Motor neuron (in vitro differentiated cells): Measurements from ENCODE around the gene POLR2L. TPM values are rescaled to one million over a fixed set of nuclear protein-coding genes. Genes with fewer than 3 reads are reported as not detected.

ENCODE experiments used
- ATAC-seq, 8 experiments: fragments of 200-7000 bp; cut with Tn5 transposase; replicated peaks in 6 of 8; 2 replicates each; pipeline ENCODE4 v1.8.0; 2021; ENCODE audit warnings: mild to moderate bottlenecking in 8 of 8, moderate library complexity in 8 of 8
- H3K27ac ChIP-seq, 2 donors: fragments of 250-450 bp; sonication (Bioruptor Pico); 2 replicates each; pipeline ENCODE4 v1.9.0; 2021; ENCODE audit warnings: antibody characterized with exemption in 2 of 2, mild to moderate bottlenecking in 2 of 2, moderate library complexity in 1 of 2
- H3K4me1 ChIP-seq, 2 donors: fragments of 250-450 bp; sonication (Bioruptor Pico); replicated peaks in 1 of 2; 2 replicates each; pipeline ENCODE4 v1.6.1; 2021; ENCODE audit warnings: antibody characterized with exemption in 2 of 2, mild to moderate bottlenecking in 2 of 2, moderate library complexity in 1 of 2
- H3K4me3 ChIP-seq, 5 donors: fragments of 250-450 bp; sonication (Bioruptor Pico); 2 replicates each; pipeline ENCODE4 v1.9.0; 2021; ENCODE audit warnings: antibody characterized with exemption in 5 of 5, mild to moderate bottlenecking in 5 of 5, moderate library complexity in 4 of 5
- WGBS, 10 experiments: fragments of 450-650 bp; shearing (Covaris generic); methylation state at CpG; one replicate each; pipeline ENCODE4 v1.0.0; 2022; 5-methylcytosine and 5-hydroxymethylcytosine counted together
- in situ Hi-C, 9 experiments: fragments of 400-800 bp; cut with MboI; loops; one replicate each; pipeline ENCODE4 v1.15.0; 2021; ENCODE audit warnings: low sequenced_read_pairs in 9 of 9, low pct_unique_long_range_greater_than_20kb in 2 of 9; ENCODE audit not compliant: unreplicated experiment in 9 of 9
- total RNA-seq, 8 experiments: library from RNA; unstranded; fragments of 300-600 nt; gene quantifications; 2 replicates each; pipeline versions ENCODE4 v1.2.3 to v1.2.4, GENCODE V29; 2022

POLR2L gene
- total RNA-seq, 8 experiments from 2014 or later = 51.4 to 290 (median 137) TPM

DNA sequence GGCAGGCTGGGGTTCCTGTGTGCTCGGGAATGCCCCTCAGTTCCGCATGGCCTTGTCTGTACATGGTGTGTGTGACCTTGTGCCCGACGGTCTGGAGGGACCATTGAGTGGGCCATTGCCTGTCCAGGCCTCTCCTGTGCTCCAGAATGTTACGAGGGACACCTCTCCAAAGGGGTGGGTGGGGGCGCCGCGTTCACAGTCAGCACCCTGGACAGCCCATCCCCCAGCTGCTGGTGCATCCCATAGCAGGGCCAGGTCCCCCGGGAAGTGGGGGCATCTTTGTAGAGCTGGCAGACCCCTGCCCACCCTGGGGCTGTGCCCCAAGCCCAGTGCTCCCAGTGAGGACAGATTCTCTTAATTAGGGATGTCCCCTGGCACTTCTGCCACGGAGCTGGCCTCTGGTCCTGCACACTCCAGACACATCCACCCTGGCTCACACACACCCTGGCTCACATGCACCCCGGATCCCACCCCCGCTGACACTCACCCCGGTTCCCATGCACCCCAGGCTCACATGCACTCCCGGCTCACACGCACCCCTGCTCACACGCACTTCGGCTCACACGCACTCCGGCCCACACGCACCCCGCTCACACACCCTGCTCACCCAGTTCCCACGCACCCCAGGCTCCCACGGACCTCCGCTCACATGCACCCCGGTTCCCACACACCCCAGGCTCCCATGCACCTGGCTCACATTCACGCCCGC lies 15.9 kb upstream of the POLR2L start:
- no peak overlapping the region for H3K4me3 ChIP-seq
- H3K27ac ChIP-seq = no peak overlapping the region
- no peak for ATAC-seq
- in situ Hi-C loops = no loop called here
- peaks cover 72 to 76% of the 10 kb centered on the region in 2 donors for H3K4me1 ChIP-seq
- 71 to 100% methylated on average over 1 to 4 of the region's 27 CpGs; no CpG with 5 or more reads in 8 of the 10 experiments for WGBS, 10 experiments

- peaks cover 72 to 76% of the 10 kb centered on the region in 2 donors for H3K4me1 ChIP-seq
- no peak overlapping the region for H3K4me3 ChIP-seq
- H3K27ac ChIP-seq = peak overlapping the region in 1 of 2 donors; percentile 36
- WGBS, 10 experiments = 80% methylated on average over 2 of the region's 8 CpGs; no CpG with 5 or more reads in 9 of the 10 experiments
- peak in 4 of 8 experiments; percentile 4 to 65 (median 40) for ATAC-seq
- in situ Hi-C loops = no loop called here
Observed at GRCh38 chr11:856397-856796, 14.1 kb upstream of the POLR2L start.

- WGBS, 10 experiments = 96 to 100% methylated on average over 2 to 5 of the region's 12 CpGs; no CpG with 5 or more reads in 8 of the 10 experiments
- Histone ChIP-seq H3K4me3 (no peak overlapping the region), H3K27ac (peak overlapping the region in 1 of 2 donors; percentile 72), H3K4me1 (peaks cover 77 to 78% of the 10 kb centered on the region in 2 donors)
- no peak for ATAC-seq
- in situ Hi-C loops = no loop called here
Observed at GRCh38 chr11:855796-856195, 13.5 kb upstream of the POLR2L start.

DNA sequence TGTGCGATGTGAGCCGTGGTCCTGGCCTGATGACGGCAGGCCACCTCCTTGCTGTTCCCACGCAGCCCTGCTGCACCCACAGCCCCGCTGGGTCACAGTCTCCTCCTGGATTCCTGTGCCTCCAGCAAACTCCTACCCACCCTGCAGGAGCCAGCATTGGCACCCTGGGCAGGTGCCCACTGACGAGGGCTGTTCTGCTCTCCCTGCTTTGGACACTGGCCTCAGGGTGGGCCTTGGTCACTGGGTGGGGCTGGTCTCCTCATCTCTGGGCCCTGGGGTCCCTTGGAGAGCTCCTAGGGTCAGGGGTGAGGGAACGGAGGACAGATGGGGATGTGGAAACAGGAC lies 13.0 kb upstream of the POLR2L start:
- Histone ChIP-seq H3K27ac (peak overlapping the region; percentile 23 to 72), H3K4me3 (no peak overlapping the region), H3K4me1 (peaks cover 78 to 80% of the 10 kb centered on the region in 2 donors)
- no CpG with 5 or more reads among the region's 7 CpGs for WGBS, 10 experiments
- in situ Hi-C loops = no loop called here
- no peak for ATAC-seq

GRCh38 chr11:854601-855329 lies 12.4 kb upstream of the POLR2L start:
- 41 to 80% methylated on average over 1 to 5 of the region's 20 CpGs; no CpG with 5 or more reads in 8 of the 10 experiments for whole genome bisulfite sequencing, 10 experiments
- H3K27ac ChIP-seq = peak overlapping the region; percentile 23 to 72
- peaks cover 72 to 74% of the 10 kb centered on the region in 2 donors for H3K4me1 ChIP-seq
- peak in 5 of 8 experiments; percentile 31 to 55 (median 38) for ATAC-seq
- in situ Hi-C loops = no loop called here
- H3K4me3 ChIP-seq = no peak overlapping the region

GRCh38 chr11:853682-854448 lies 11.5 kb upstream of the POLR2L start:
- ATAC-seq = no peak
- Histone ChIP-seq H3K4me1 (peaks cover 72 to 75% of the 10 kb centered on the region in 2 donors), H3K27ac (no peak overlapping the region), H3K4me3 (no peak overlapping the region)
- 80 to 100% (median 91%) methylated on average over 1 to 6 of the region's 27 CpGs; no CpG with 5 or more reads in 6 of the 10 experiments for WGBS, 10 experiments
- in situ Hi-C loops = no loop called here

DNA sequence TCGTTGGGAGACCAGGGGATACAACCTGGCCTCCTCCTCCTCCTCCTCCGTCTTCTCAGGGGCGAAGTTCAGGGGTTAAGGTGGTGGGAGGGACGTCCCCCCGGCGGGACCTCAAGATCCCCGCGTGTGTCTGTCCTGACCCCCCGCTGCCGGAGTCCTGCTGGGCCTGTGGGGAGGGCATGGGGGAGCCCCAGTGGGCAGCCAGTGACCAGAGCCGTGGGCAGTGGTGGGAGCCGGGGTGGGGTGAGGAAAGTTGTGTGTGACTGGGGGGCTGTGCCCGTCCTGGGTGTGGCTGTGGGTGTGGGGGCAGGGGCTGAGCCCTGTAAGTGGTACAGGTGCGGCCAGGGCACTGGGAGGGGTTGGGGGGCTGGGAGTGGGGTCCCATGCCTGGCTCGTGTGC lies 10.4 kb upstream of the POLR2L start:
- no peak overlapping the region for H3K27ac ChIP-seq
- ATAC-seq = no peak
- peaks cover 80 to 82% of the 10 kb centered on the region in 2 donors for H3K4me1 ChIP-seq
- in situ Hi-C loops = no loop called here
- 70 to 74% methylated on average over 2 to 7 of the region's 15 CpGs; no CpG with 5 or more reads in 8 of the 10 experiments for whole genome bisulfite sequencing, 10 experiments
- H3K4me3 ChIP-seq = no peak overlapping the region

GRCh38 chr11:850775-851763 lies 8.7 kb upstream of the POLR2L start:
- peak; percentile 1 to 40 (median 11) for ATAC-seq
- H3K4me1 ChIP-seq = peaks cover 65 to 69% of the 10 kb centered on the region in 2 donors
- in situ Hi-C loops = no loop called here
- peak overlapping the region; percentile 55 to 92 (median 74) for H3K4me3 ChIP-seq
- WGBS, 10 experiments = 0 to 90% (median 73%) methylated on average over 1 to 7 of the region's 28 CpGs; no CpG with 5 or more reads in 6 of the 10 experiments
- H3K27ac ChIP-seq = no peak overlapping the region

DNA sequence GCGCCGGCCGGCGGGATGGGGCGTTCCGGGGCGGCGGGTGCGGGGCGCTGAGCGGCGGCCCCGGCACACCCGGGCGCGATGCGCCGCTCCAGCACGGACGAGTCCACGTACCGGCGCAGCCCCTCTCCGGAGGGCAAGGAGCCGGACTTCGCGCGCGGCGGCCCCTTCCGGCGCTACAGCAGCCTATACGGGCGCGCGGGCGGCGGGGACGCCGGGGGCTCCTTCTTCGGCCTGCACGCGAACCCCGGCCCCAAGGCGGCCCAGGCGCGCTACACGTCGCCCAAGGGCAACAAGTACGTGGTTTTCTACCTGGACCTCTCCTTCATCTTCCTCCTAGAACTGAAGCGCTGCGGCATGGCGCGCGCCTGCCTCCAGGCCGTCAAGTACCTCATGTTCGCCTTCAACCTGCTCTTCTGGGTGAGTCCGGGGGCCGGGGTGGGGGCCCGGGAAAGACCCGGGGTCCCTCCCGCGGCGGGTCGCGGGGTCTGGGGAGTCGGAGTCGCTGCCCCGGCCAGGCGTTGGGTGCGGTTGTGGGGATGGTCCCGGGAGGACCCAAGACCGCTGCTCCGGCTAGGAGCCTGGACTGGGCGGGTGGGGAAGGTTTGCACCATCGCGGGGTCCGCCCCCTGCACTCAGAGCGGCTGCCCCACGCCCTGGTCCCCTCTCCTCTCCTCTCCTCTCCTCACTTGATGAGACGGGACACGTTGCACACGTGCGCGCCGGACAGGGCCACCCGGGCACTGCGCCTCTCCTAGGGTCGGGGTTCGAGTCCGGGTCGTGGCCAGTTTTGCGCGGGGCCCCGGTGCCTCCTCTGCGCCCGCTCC lies 7.8 kb upstream of the POLR2L start:
- peaks cover 59 to 68% of the 10 kb centered on the region in 2 donors for H3K4me1 ChIP-seq
- WGBS, 10 experiments = 0 to 40% (median 40%) methylated on average over 1 to 3 of the region's 97 CpGs; no CpG with 5 or more reads in 7 of the 10 experiments
- in situ Hi-C loops = no loop called here

DNA sequence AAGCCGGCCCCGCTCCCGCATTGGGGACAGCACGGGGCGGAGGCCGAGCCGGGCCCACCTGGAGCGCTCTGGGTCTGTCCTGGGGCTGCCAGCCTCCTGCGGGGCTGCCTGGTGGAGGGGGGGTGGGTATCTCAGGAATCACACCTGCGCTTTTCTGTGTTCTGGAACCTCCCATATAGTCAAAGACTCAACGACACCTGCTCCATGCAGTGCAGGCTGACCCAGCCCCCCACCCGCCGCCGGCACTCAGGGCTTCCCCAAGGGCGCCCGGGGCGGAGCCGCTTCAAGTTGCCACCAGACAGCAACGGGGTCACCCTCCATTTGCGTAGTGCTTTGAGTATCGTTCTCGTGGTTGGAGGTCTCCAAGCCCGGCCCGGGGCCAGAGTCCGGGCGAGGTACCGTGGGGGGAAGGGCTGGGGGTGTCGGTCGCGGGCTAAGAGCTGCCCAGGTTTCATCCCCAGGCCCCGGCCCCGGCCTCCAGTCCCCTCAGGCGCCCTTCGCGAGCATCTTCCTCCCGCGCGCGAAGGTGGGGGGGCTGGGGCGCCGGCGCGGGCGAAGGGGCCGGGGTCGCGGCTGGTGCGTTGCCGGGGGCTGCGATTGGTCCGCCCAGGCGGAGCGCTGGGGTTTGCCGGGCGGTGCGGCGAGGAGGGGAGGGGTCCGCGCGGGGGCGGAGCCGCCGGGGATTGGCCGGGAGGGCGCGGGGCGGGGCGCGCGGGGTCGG lies 6.9 kb upstream of the POLR2L start:
- Histone ChIP-seq H3K27ac (peak overlapping the region; percentile 47 to 53), H3K4me3 (peak overlapping the region; percentile 55 to 92 (median 74)), H3K4me1 (peaks cover 59 to 68% of the 10 kb centered on the region in 2 donors)
- in situ Hi-C loops = no loop called here
- 5 to 60% methylated on average over 1 to 8 of the region's 71 CpGs; no CpG with 5 or more reads in 8 of the 10 experiments for WGBS, 10 experiments
- ATAC-seq = peak in 6 of 8 experiments; percentile 18 to 79 (median 68)

More for the DNA sequence above, 7.8 kb upstream of the POLR2L start:
- peak overlapping the region; percentile 36 to 47 for H3K27ac ChIP-seq
- peak overlapping the region; percentile 55 to 92 (median 74) for H3K4me3 ChIP-seq
- peak in 7 of 8 experiments; percentile 5 to 48 (median 38) for ATAC-seq
